ENCODE measurements around the gene ELAVL3.

ELAVL3 gene

DNA sequence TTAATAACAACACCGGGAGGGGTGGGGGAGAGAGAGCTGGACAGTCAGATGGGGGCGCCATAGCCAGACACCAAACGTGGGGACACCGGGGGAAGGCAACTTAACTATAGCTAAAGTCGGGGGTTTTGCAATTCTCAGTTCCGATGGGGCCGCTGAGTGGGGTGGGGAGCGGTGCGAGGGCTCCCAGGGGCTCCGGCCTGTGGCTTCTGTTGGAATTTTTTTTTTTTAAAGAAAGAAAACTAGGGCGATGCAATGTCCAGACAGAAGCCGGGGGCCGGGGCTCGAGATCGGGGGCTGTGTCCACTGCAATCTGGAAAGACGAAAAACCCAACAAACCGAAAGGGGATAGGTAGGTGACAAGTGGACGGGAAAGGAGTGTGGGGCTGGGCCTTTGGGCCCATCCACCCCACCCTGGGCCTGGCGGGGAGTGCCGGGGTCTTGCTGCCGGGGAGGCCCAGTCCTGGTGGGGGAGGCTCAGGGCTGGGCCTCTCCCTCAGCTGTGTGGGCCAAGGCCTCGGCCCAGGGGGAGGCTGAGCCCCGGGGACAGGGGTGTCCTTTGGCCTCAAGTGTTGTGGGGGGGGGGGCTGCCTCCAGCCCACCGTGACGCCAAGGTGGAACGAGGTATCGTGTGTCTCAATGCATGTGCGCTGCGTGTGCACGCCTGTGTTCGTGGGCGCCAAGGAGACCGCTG is 28.1 kb downstream of the ELAVL3 start:
- Histone ChIP-seq H3K36me3 (peaks cover 27% of the 10 kb centered on the region), H3K27me3 (ENCODE audit: insufficient read depth, low read depth, severe bottlenecking) (no peaks in the 10 kb centered on the region), H3K27ac (no peak overlapping the region), H3K4me3 (ENCODE audit: low read depth, low read length) (no peak overlapping the region), H3K9me3 (ENCODE audit: severe bottlenecking) (no peaks in the 10 kb centered on the region)
- TF ChIP-seq, protein P1, sequence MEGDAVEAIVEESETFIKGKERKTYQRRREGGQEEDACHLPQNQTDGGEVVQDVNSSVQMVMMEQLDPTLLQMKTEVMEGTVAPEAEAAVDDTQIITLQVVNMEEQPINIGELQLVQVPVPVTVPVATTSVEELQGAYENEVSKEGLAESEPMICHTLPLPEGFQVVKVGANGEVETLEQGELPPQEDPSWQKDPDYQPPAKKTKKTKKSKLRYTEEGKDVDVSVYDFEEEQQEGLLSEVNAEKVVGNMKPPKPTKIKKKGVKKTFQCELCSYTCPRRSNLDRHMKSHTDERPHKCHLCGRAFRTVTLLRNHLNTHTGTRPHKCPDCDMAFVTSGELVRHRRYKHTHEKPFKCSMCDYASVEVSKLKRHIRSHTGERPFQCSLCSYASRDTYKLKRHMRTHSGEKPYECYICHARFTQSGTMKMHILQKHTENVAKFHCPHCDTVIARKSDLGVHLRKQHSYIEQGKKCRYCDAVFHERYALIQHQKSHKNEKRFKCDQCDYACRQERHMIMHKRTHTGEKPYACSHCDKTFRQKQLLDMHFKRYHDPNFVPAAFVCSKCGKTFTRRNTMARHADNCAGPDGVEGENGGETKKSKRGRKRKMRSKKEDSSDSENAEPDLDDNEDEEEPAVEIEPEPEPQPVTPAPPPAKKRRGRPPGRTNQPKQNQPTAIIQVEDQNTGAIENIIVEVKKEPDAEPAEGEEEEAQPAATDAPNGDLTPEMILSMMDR (IDR thresholded peaks at IDR 0.05; ENCODE audit: low read depth, low read length) = peak; percentile 45; the same call in 1 of the 2 replicates
- DNase-seq = peak; percentile 50

DNA sequence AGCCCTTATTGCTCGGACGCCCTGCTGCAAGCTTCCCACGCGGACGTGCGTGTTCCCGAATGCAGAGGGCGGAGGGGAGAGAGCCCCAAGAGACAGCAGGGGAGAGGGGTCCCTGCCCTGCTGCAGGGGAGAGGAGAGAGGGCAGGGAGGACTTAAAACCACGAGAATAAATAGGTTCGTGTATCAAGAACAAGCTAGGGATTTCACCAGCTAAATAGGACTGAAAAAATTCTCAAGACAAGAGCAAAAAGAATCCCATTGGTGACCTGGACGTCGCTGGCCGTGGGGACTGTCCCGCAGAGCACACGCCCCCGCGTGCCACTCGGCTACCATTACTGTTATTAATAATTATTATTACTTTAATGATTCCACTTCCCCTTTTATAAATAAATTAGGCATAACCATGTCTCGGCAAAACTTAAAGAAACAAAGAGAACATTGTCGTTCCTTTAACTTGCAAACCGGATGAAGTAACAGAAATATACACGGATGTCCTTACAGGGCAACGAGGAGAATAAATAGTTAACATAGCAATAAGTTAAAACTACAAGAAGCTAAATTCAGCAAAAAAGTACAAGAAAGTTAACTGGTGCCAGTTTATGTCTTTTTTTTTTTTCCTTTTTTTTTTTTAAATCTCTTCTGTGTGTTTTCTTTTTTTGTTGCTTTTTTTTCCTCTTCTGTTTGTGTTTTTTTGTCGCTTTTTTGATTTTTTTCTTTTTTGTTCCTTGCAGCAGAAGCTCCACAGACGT is 28.8 kb downstream of the ELAVL3 start:
- H3K9me3 ChIP-seq (ENCODE audit: severe bottlenecking) = no peaks in the 10 kb centered on the region
- H3K27me3 ChIP-seq (ENCODE audit: insufficient read depth, low read depth, severe bottlenecking) = no peaks in the 10 kb centered on the region
- TF ChIP-seq, protein P1 (IDR thresholded peaks at IDR 0.05; ENCODE audit: low read depth, low read length) = no peak
- no peak for DNase-seq
- H3K36me3 ChIP-seq = peaks cover 29% of the 10 kb centered on the region
- H3K27ac ChIP-seq = no peak overlapping the region
- H3K4me3 ChIP-seq (ENCODE audit: low read depth, low read length) = no peak overlapping the region

DNA sequence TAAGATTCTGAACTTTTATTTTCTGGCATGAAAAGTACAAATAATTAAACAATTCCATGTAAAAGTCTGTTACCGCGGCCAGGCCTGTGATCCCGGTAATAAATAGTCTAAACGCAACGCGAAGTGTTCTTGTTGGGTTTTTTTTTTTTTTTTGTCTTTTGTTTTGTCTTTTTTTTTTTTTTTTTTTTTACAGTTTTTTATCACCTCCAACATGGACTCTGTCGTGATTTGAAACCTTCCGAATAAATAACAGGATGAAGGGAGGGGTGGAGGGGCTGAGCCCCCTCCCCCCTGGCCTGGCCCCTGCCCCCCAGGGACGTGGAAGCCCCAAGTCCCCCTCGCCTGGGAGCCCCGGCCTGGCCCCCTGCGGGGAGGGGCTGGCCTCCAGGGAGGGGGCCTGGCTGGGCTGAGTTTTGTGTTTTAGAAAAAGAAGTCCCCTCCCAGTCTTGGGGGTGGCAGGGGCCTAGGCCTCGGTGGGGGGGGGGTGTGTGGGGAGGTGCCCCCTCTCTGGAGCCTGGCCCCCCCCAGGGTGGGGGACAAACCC is 29.4 kb downstream of the ELAVL3 start:
- Histone ChIP-seq H3K4me3 (ENCODE audit: low read depth, low read length) (no peak overlapping the region), H3K27ac (no peak overlapping the region), H3K9me3 (ENCODE audit: severe bottlenecking) (no peaks in the 10 kb centered on the region), H3K36me3 (peaks cover 29% of the 10 kb centered on the region), H3K27me3 (ENCODE audit: insufficient read depth, low read depth, severe bottlenecking) (no peaks in the 10 kb centered on the region)
- no peak for DNase-seq
- TF ChIP-seq, protein P1 (IDR thresholded peaks at IDR 0.05; ENCODE audit: low read depth, low read length) = no peak

DNA sequence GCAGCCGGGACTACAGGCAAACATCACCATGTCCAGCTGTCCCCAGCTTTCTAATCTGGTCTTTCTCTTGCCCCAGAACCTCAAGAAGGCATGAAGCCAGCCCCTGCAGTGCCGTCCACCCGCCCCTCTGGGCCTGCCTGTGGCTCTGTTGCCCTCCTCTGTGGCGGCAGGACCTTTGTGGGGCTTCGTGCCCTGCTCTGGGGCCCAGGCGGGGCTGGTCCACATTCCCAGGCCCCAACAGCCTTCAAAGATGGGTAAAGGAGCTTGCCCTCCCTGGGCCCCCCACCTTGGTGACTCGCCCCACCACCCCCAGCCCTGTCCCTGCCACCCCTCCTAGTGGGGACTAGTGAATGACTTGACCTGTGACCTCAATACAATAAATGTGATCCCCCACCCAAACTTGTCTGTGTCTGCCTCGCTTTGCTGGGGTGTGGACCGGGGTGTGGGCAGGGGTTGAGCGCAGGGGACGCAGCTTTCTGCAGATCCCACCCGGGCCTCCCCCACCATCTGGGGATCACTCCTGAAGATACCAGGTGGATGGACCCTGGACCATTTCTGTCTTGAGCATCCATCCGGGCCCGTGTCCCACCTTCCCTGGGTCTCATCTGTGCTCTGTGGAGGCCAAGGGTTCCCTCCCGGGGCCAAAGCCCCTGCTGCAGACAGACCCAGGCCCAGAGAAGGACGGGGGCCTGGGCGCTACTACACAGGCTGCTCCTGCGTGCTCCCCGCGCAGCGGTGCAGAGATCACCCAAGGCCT is 30.1 kb downstream of the ELAVL3 start:
- Histone ChIP-seq H3K27me3 (ENCODE audit: insufficient read depth, low read depth, severe bottlenecking) (no peaks in the 10 kb centered on the region), H3K4me3 (ENCODE audit: low read depth, low read length) (no peak overlapping the region), H3K36me3 (peaks cover 33% of the 10 kb centered on the region), H3K9me3 (ENCODE audit: severe bottlenecking) (no peaks in the 10 kb centered on the region), H3K27ac (no peak overlapping the region)
- DNase-seq = no peak
- TF ChIP-seq, protein P1 (IDR thresholded peaks at IDR 0.05; ENCODE audit: low read depth, low read length) = no peak

DNA sequence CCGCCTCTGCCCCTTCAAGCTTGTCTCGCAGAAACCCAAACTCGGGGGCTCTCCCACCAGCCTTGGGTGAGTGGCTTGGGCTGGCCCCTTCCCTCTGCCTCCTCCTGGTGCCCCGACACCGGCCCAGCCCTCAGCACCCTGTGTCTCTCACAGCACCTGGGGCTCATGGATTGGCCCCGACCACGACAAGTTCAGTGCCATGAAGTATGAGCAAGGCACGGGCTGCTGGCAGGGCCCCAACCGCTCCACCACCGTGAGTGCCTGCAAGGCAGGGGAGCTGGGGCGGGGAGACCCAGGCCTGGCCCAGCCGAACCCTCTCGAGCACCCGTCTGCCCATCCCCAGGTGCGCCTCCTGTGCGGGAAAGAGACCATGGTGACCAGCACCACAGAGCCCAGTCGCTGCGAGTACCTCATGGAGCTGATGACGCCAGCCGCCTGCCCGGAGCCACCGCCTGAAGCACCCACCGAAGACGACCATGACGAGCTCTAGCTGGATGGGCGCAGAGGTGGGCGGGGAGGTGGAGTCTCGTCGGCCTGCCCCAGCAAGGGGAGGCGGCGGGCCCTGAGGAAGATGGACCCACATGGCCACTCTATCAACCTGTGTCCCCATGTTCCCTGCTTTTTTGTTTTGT is 31.8 kb downstream of the ELAVL3 start:
- no peaks in the 10 kb centered on the region for H3K27me3 ChIP-seq (ENCODE audit: insufficient read depth, low read depth, severe bottlenecking)
- no peaks in the 10 kb centered on the region for H3K9me3 ChIP-seq (ENCODE audit: severe bottlenecking)
- H3K27ac ChIP-seq = no peak overlapping the region
- H3K4me3 ChIP-seq (ENCODE audit: low read depth, low read length) = no peak overlapping the region
- no peak for DNase-seq
- TF ChIP-seq, protein P1 (IDR thresholded peaks at IDR 0.05; ENCODE audit: low read depth, low read length) = no peak
- peaks cover 48% of the 10 kb centered on the region for H3K36me3 ChIP-seq

Data from WERI-Rb-1 (cell line).